ENCODE measurements around the gene SHC3. TPM values are rescaled to one million over a fixed set of nuclear protein-coding genes. Genes with fewer than 3 reads are reported as not detected.

The SHC3 gene
- total RNA-seq, 2 donors from 2014 or later: 1.5 to 1.8 TPM

- DNase-seq (ENCODE audit: low spot score) (no peak), ATAC-seq (ENCODE audit: insufficient number of reproducible peaks, low FRiP score, low read depth) (no peak)
- no peak for TF ChIP-seq CTCF (IDR thresholded peaks at IDR 0.05)
- no peak overlapping the region for H3K27ac ChIP-seq
- no peaks in the 10 kb centered on the region for H3K9me3 ChIP-seq
- H3K27me3 ChIP-seq (replicated peaks; ENCODE audit: insufficient read depth): no peaks in the 10 kb centered on the region
- H3K4me1 ChIP-seq (ENCODE audit: control insufficient read depth in 1 of 2, low read depth in 2 of 2): no peaks in the 10 kb centered on the region
- no peaks in the 10 kb centered on the region for H3K36me3 ChIP-seq
- H3K4me3 ChIP-seq: no peak overlapping the region
Measured at GRCh38 chr9:89014153-89014552, 164.5 kb downstream of the SHC3 start.

- Histone ChIP-seq H3K36me3 (no peaks in the 10 kb centered on the region), H3K9me3 (no peaks in the 10 kb centered on the region), H3K27me3 (replicated peaks; ENCODE audit: insufficient read depth) (no peaks in the 10 kb centered on the region), H3K4me3 (no peak overlapping the region), H3K27ac (no peak overlapping the region), H3K4me1 (ENCODE audit: control insufficient read depth in 1 of 2, low read depth in 2 of 2) (no peaks in the 10 kb centered on the region)
- ATAC-seq (ENCODE audit: insufficient number of reproducible peaks, low FRiP score, low read depth): no peak
- no peak for DNase-seq (ENCODE audit: low spot score)
- TF ChIP-seq CTCF (IDR thresholded peaks at IDR 0.05): no peak
Measured at GRCh38 chr9:89013660-89014059, 165.0 kb downstream of the SHC3 start.

- Histone ChIP-seq H3K9me3 (no peaks in the 10 kb centered on the region), H3K4me3 (no peak overlapping the region), H3K4me1 (ENCODE audit: control insufficient read depth in 1 of 2, low read depth in 2 of 2) (no peaks in the 10 kb centered on the region), H3K27me3 (replicated peaks; ENCODE audit: insufficient read depth) (no peaks in the 10 kb centered on the region), H3K27ac (no peak overlapping the region), H3K36me3 (no peaks in the 10 kb centered on the region)
- no peak for TF ChIP-seq CTCF (IDR thresholded peaks at IDR 0.05)
- ATAC-seq (ENCODE audit: insufficient number of reproducible peaks, low FRiP score, low read depth) (no peak), DNase-seq (ENCODE audit: low spot score) (no peak)
Measured at GRCh38 chr9:89012294-89013042, 166.2 kb downstream of the SHC3 start.

- TF ChIP-seq CTCF (IDR thresholded peaks at IDR 0.05): no peak
- no peaks in the 10 kb centered on the region for H3K9me3 ChIP-seq
- no peak for DNase-seq (ENCODE audit: low spot score)
- no peak for ATAC-seq (ENCODE audit: insufficient number of reproducible peaks, low FRiP score, low read depth)
- no peak overlapping the region for H3K27ac ChIP-seq
- H3K4me1 ChIP-seq (ENCODE audit: control insufficient read depth in 1 of 2, low read depth in 2 of 2): no peaks in the 10 kb centered on the region
- H3K27me3 ChIP-seq (replicated peaks; ENCODE audit: insufficient read depth): no peaks in the 10 kb centered on the region
- H3K4me3 ChIP-seq: no peak overlapping the region
- H3K36me3 ChIP-seq: no peaks in the 10 kb centered on the region
Measured at GRCh38 chr9:89011683-89012082, 166.9 kb downstream of the SHC3 start.

- TF ChIP-seq CTCF (IDR thresholded peaks at IDR 0.05): no peak
- no peaks in the 10 kb centered on the region for H3K36me3 ChIP-seq
- DNase-seq (ENCODE audit: low spot score) (no peak), ATAC-seq (ENCODE audit: insufficient number of reproducible peaks, low FRiP score, low read depth) (no peak)
- no peaks in the 10 kb centered on the region for H3K9me3 ChIP-seq
- no peak overlapping the region for H3K27ac ChIP-seq
- no peak overlapping the region for H3K4me3 ChIP-seq
- no peaks in the 10 kb centered on the region for H3K27me3 ChIP-seq (replicated peaks; ENCODE audit: insufficient read depth)
- no peaks in the 10 kb centered on the region for H3K4me1 ChIP-seq (ENCODE audit: control insufficient read depth in 1 of 2, low read depth in 2 of 2)
Measured at GRCh38 chr9:89010526-89011111, 168.0 kb downstream of the SHC3 start.

All from thoracic aorta (tissue), 2 donors.